ENCODE data around the gene ARFGAP3.

Gene ARFGAP3

GRCh38 chr22:42897960-42898359 is 40.9 kb upstream of the ARFGAP3 start:
- no peak for TF ChIP-seq CTCF (IDR thresholded peaks at IDR 0.05)

GRCh38 chr22:42895541-42895981 is 38.5 kb upstream of the ARFGAP3 start:
- no peak for TF ChIP-seq CTCF (IDR thresholded peaks at IDR 0.05)

- TF ChIP-seq CTCF (IDR thresholded peaks at IDR 0.05), result no peak
Measured at GRCh38 chr22:42895087-42895486, 38.0 kb upstream of the ARFGAP3 start.

GRCh38 chr22:42893371-42894150 is 36.5 kb upstream of the ARFGAP3 start:
- no peak for TF ChIP-seq CTCF (IDR thresholded peaks at IDR 0.05)

GRCh38 chr22:42892571-42893316 is 35.7 kb upstream of the ARFGAP3 start:
- no peak for TF ChIP-seq CTCF (IDR thresholded peaks at IDR 0.05)

- TF ChIP-seq CTCF (IDR thresholded peaks at IDR 0.05), result no peak
Measured at GRCh38 chr22:42892156-42892555, 35.1 kb upstream of the ARFGAP3 start.

- TF ChIP-seq CTCF (IDR thresholded peaks at IDR 0.05), result no peak
Measured at GRCh38 chr22:42891696-42892095, 34.6 kb upstream of the ARFGAP3 start.

Data from LNCAP (cell line).